D721Med (cell line): ENCODE data around the gene PHKG1.
"Not testable (repeated sequence)": the region's sequence is repeated elsewhere in the genome, so short reads cannot be mapped to it uniquely, and the experiment has no call there.

Experiments used
- DNase-seq: peaks from one replicate; pipeline ENCODE4 v3.0.0; 2011; ENCODE audit warnings: low spot score; ENCODE audit not compliant: insufficient read length
- FAIRE-seq: peaks from 2 replicates; lab custom pipeline; 2011; peaks lifted over from hg19 to GRCh38; lab: Jason Lieb, UNC
- TF ChIP-seq, protein P1 (sequence below): IDR thresholded peaks from 2 replicates; pipeline ENCODE4 v1.5.1; 2012; ENCODE audit warnings: mild to moderate bottlenecking, control low read depth; ENCODE audit not compliant: insufficient read depth; ENCODE audit errors: missing control alignments

The PHKG1 gene

DNA sequence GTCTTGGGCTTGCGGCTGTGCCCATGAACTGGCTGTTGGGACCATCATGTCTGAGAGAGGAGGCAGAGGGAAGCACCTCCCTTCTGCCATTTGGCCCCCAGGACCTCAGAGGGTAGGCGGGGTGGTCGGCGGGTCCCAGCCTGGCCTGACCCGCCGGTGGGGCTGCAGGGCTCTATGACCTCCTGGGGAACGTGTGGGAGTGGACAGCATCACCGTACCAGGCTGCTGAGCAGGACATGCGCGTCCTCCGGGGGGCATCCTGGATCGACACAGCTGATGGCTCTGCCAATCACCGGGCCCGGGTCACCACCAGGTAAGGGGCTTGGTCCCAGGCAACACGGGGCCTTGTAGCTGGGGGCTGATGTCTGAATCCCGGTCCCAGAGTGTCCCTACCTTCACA, 14.6 kb downstream of the PHKG1 start:
- FAIRE-seq: no peak
- TF ChIP-seq, protein P1, sequence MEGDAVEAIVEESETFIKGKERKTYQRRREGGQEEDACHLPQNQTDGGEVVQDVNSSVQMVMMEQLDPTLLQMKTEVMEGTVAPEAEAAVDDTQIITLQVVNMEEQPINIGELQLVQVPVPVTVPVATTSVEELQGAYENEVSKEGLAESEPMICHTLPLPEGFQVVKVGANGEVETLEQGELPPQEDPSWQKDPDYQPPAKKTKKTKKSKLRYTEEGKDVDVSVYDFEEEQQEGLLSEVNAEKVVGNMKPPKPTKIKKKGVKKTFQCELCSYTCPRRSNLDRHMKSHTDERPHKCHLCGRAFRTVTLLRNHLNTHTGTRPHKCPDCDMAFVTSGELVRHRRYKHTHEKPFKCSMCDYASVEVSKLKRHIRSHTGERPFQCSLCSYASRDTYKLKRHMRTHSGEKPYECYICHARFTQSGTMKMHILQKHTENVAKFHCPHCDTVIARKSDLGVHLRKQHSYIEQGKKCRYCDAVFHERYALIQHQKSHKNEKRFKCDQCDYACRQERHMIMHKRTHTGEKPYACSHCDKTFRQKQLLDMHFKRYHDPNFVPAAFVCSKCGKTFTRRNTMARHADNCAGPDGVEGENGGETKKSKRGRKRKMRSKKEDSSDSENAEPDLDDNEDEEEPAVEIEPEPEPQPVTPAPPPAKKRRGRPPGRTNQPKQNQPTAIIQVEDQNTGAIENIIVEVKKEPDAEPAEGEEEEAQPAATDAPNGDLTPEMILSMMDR: no peak

DNA sequence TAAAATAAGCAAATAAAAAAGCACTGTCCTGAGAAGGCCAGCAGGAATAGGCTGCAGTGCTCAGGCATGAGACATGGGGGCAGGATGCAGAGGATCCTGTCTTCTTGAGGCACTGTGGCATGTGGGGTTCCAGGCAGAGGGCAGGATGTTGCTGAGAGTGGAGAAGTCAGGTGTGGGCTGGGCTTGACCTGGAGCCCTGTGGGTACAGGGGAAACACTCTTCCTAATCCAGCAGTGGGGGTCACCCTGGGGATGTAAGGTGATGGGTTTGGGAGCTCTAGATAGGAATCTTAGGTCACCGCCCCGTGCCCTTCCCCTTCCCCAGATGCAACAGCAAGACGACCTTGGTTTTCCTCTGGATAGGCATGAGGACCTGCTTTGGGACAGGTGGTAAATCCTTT, 15.1 kb downstream of the PHKG1 start:
- DNase-seq (no peak), FAIRE-seq (no peak)
- TF ChIP-seq, protein P1: no peak

More for the DNA sequence above, 14.6 kb downstream of the PHKG1 start:
- no peak for DNase-seq

DNA sequence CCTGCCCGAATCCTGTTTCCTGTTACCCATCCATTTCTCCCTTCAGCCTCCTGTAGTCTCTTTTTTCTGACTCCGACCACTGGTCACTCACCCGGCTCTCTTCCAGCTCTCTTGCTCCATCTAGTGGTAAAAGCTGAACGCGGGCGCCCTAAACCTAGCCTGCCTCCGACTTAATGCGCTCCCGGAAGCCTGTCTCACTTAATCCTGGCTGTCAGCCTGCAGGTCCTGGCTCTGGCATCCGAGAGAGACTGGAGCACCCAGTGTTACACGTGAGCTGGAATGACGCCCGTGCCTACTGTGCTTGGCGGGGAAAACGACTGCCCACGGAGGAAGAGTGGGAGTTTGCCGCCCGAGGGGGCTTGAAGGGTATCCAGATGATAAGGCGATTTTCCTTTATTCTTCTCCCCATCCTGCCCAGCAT, 18.4 kb downstream of the PHKG1 start:
- DNase-seq (peak; percentile 49), FAIRE-seq (no peak)
- TF ChIP-seq, protein P1: peak; percentile 95

DNA sequence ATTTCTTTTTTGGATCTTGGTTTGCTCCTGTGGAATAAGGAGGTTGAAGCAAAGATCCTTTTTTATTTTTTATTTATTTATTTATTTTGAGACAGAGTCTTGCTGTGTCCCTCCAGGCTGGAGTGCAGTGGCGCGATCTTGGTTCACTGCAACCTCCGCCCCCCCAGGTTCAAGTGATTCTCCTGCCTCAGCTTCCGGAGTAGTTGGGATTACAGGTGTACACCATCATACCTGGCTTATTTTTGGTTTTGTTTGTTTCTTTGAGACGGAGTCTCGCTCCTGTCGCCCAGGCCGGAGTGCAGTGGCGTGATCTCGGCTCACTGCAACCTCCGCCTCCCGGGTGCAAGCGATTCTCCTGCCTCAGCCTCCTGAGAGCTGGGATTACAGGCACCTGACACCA, 26.4 kb downstream of the PHKG1 start:
- not testable (repeated sequence) for FAIRE-seq, DNase-seq

DNA sequence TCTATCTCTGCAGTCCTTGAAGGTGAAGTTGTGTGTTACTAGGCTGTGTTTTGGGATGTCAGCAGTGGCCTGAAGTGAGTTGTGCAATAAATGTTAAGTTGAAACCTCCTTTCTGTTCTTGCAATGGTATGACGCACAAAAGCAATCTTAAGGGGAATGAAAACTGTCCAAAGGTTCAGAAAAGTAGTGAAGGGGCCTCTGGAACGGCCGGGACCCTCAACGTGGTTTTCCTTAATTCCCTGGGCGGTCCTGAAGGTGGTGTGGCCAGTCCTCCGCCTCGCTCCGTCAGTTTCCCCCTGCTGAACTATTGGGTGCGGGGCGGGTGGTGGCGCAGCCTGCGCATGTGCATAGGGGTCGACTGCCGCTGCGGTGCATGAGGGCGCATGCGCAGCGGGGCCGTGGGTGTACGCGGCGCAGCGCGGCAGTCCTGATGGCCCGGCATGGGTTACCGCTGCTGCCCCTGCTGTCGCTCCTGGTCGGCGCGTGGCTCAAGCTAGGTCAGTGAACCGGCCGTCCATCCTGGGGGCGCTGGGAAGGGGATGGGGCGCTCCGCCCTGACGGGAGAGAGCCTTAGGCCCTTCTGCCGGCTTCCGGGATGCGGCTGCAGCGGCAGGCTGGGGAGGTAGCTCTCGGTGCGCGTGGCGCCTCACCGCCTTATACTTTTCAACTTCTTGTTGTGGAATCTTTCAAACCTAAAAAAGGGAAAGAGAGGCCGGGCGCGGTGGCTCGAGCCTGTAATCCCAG, 28.7 kb downstream of the PHKG1 start, which contains the start of gene SUMF2:
Gene SUMF2 (plus strand): TSS at position 405 of the 744 bp plus-strand sequence. CDS start 26 bp downstream, at position 431.
- TF ChIP-seq, protein P1: no peak
- no peak for FAIRE-seq
- DNase-seq: peak; percentile 90

DNA sequence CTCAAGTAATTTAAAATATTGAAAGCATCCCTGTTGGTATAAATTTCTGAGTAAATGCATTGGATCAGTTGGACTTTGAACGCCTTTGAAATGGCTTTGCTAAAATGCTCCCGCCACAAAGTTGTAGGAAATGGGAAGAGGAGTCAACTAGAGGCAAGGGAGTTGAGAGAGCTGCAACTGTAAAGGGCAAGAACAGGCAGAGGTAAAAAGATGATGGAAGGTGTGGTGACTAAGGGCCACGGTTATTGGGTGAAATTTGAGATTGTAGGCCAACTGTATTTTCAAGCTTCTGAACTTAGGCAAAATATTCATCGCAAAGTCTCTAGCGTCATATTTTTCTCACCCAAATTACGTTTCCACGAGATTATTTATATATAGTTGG, 29.3 kb downstream of the PHKG1 start:
- FAIRE-seq (no peak), DNase-seq (no peak)
- TF ChIP-seq, protein P1: no peak

DNA sequence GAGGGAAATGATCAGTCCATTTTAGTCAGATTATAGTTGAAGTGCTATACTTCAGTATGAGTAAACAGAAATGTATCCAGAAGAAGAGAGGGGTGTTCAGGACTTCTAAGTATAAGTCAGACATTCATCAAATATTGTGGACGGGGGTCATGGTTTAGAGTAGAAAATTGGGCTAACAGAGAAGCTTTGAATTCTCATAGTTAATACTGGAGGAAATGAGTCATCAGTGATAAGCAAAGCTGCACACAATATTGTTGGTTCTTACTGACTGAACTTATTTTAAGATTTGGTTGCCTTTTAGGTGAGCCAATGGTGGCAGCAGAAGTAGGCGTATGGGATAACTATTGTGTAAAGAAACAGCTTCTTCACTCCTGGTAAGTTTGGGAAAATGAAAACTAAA, 30.4 kb downstream of the PHKG1 start:
- FAIRE-seq: no peak
- TF ChIP-seq, protein P1: no peak
- DNase-seq: no peak
